ENCODE results near the gene KDF1. TPM values are rescaled to one million over a fixed set of nuclear protein-coding genes. Genes with fewer than 3 reads are reported as not detected.

Gene KDF1
- total RNA-seq, 1 experiment from 2014 or later, result 8.8 TPM

- CTCF ChIA-PET, result no interaction called here
- no peak overlapping the region for H3K4me3 Mint-ChIP-seq (ENCODE audit: unreplicated experiment)
- no peaks in the 10 kb centered on the region for H3K27me3 Mint-ChIP-seq (ENCODE audit: insufficient read depth, unreplicated experiment)
- H3K27ac Mint-ChIP-seq (ENCODE audit: low read depth, unreplicated experiment), result no peak overlapping the region
- H3K4me1 Mint-ChIP-seq (ENCODE audit: insufficient read depth, unreplicated experiment), result peaks cover 15% of the 10 kb centered on the region
- BruUV-seq (replicated peaks), result no TSS peak
- intact Hi-C loops (cut with micrococcal nuclease), result no loop called here
- POLR2A ChIA-PET, result interaction anchor here (2.5 kb wide), 1 partner anchor 11 kb away, joined by 12 read pairs; the partner anchor contains the start of gene GPATCH3
- H3K9me3 Mint-ChIP-seq (ENCODE audit: unreplicated experiment), result no peaks in the 10 kb centered on the region
- H3K36me3 Mint-ChIP-seq (ENCODE audit: insufficient read depth, unreplicated experiment), result no peaks in the 10 kb centered on the region
- no peak for TF ChIP-seq CTCF (IDR thresholded peaks at IDR 0.05; ENCODE audit: unreplicated experiment)
- DNase-seq (ENCODE audit: unreplicated experiment), result no peak
These were observed 48.7 kb downstream of the KDF1 start for GRCh38 chr1:26911399-26912146.

- BruUV-seq (replicated peaks), result no TSS peak
- Mint-ChIP-seq H3K4me1 (ENCODE audit: insufficient read depth, unreplicated experiment) (peaks cover 15% of the 10 kb centered on the region), H3K9me3 (ENCODE audit: unreplicated experiment) (no peaks in the 10 kb centered on the region), H3K36me3 (ENCODE audit: insufficient read depth, unreplicated experiment) (no peaks in the 10 kb centered on the region), H3K27ac (ENCODE audit: low read depth, unreplicated experiment) (no peak overlapping the region), H3K4me3 (ENCODE audit: unreplicated experiment) (no peak overlapping the region), H3K27me3 (ENCODE audit: insufficient read depth, unreplicated experiment) (no peaks in the 10 kb centered on the region)
- POLR2A ChIA-PET, result interaction anchor here (1.0 kb wide), 1 partner anchor 11 kb away, joined by 3 read pairs; the partner anchor contains the start of gene GPATCH3
- intact Hi-C loops (cut with micrococcal nuclease), result no loop called here
- CTCF ChIA-PET, result interaction anchor here (0.5 to 1.2 kb wide), 2 partner anchors 224 to 484 kb away, joined by 3 to 4 read pairs; no protein-coding TSS in a partner anchor
- no peak for TF ChIP-seq CTCF (IDR thresholded peaks at IDR 0.05; ENCODE audit: unreplicated experiment)
- no peak for DNase-seq (ENCODE audit: unreplicated experiment)
These were observed 49.7 kb downstream of the KDF1 start for GRCh38 chr1:26910343-26911160.

- intact Hi-C loops (cut with micrococcal nuclease), result no loop called here
- no peaks in the 10 kb centered on the region for H3K27me3 Mint-ChIP-seq (ENCODE audit: insufficient read depth, unreplicated experiment)
- no peak overlapping the region for H3K4me3 Mint-ChIP-seq (ENCODE audit: unreplicated experiment)
- peaks cover 15% of the 10 kb centered on the region for H3K4me1 Mint-ChIP-seq (ENCODE audit: insufficient read depth, unreplicated experiment)
- CTCF ChIA-PET, result interaction anchor here (0.5 to 1.2 kb wide), 2 partner anchors 224 to 485 kb away, joined by 3 to 4 read pairs; no protein-coding TSS in a partner anchor
- no peak overlapping the region for H3K27ac Mint-ChIP-seq (ENCODE audit: low read depth, unreplicated experiment)
- no peaks in the 10 kb centered on the region for H3K9me3 Mint-ChIP-seq (ENCODE audit: unreplicated experiment)
- no peak for TF ChIP-seq CTCF (IDR thresholded peaks at IDR 0.05; ENCODE audit: unreplicated experiment)
- no peak for DNase-seq (ENCODE audit: unreplicated experiment)
- POLR2A ChIA-PET, result interaction anchor here (1.0 kb wide), 1 partner anchor 10 kb away, joined by 3 read pairs; the partner anchor contains the start of gene GPATCH3
- BruUV-seq (replicated peaks), result no TSS peak
- no peaks in the 10 kb centered on the region for H3K36me3 Mint-ChIP-seq (ENCODE audit: insufficient read depth, unreplicated experiment)
These were observed 50.3 kb downstream of the KDF1 start for GRCh38 chr1:26909951-26910342.
